Fibroblast of lung (primary cell): Measurements from ENCODE around the gene PLEKHN1.

Experiments
- EZH2 ChIP-seq: IDR thresholded peaks from 2 replicates; pipeline ENCODE4 v1.5.1; 2012; ENCODE audit warnings: low read length, control low read depth, mild to moderate bottlenecking; ENCODE audit errors: missing control alignments
- TF ChIP-seq, protein P1 (sequence below), 2 donors: IDR thresholded peaks in 1 of 2; conservative IDR thresholded peaks in 1 of 2; 1 replicate in 1 of 2; 2 replicates in 1 of 2; pipeline ENCODE4 v1.5.1; 2011 to 2012; ENCODE audit warnings: low read length in 2 of 2, control low read depth in 1 of 2, inconsistent platforms in 1 of 2, low read depth in 1 of 2, mild to moderate bottlenecking in 1 of 2

GRCh38 chr1:942411-942821 lies 23.9 kb upstream of the PLEKHN1 start:
- TF ChIP-seq, protein P1, sequence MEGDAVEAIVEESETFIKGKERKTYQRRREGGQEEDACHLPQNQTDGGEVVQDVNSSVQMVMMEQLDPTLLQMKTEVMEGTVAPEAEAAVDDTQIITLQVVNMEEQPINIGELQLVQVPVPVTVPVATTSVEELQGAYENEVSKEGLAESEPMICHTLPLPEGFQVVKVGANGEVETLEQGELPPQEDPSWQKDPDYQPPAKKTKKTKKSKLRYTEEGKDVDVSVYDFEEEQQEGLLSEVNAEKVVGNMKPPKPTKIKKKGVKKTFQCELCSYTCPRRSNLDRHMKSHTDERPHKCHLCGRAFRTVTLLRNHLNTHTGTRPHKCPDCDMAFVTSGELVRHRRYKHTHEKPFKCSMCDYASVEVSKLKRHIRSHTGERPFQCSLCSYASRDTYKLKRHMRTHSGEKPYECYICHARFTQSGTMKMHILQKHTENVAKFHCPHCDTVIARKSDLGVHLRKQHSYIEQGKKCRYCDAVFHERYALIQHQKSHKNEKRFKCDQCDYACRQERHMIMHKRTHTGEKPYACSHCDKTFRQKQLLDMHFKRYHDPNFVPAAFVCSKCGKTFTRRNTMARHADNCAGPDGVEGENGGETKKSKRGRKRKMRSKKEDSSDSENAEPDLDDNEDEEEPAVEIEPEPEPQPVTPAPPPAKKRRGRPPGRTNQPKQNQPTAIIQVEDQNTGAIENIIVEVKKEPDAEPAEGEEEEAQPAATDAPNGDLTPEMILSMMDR (conservative IDR thresholded peaks at IDR 0.05 in 1 of 2, IDR thresholded peaks at IDR 0.05 in 1 of 2; ENCODE audit: low read depth in 1 of 2, low read length in 2 of 2): no peak
- TF ChIP-seq EZH2: peak; percentile 59
